A673 (cell line): ENCODE data around the gene KIF7.

Source experiments
- CTCF ChIP-seq: fragments of 300-800, 200-600 bp; sonication (generic); conservative IDR thresholded peaks from 2 replicates; pipeline ENCODE4 v1.5.1; 2017; ENCODE audit warnings: low read depth, mild to moderate bottlenecking, antibody characterized with exemption, low read length, moderate library complexity, mixed read lengths
- EZH2 ChIP-seq: fragments of 200-600 bp; sonication (generic); IDR thresholded peaks from 2 replicates; pipeline ENCODE4 v1.6.1; 2017; ENCODE audit warnings: borderline replicate concordance, low read depth, mild to moderate bottlenecking, mixed read lengths, antibody characterized with exemption, low read length; ENCODE audit not compliant: poor library complexity, severe bottlenecking

- TF ChIP-seq CTCF (no peak), EZH2 (no peak)
These were observed 11.8 kb upstream of the KIF7 start for GRCh38 chr15:89666858-89667705.
